Left kidney (tissue), 2 donors: Measurements from ENCODE around the gene ZHX3. TPM values are rescaled to one million over a fixed set of nuclear protein-coding genes. Genes with fewer than 3 reads are reported as not detected.

ENCODE experiments used
- DNase-seq: peaks from one replicate; pipeline ENCODE4 v3.0.0-alpha.2; 2013
- polyA plus RNA-seq: library from polyadenylated mRNA; unstranded; fragments of 120-200 nt; gene quantifications from one replicate; pipeline ENCODE4 v1.2.1, GENCODE V29; 2013; ENCODE audit not compliant: insufficient read length

ZHX3 gene
- polyA plus RNA-seq, 1 donor = 27.6 TPM

- no peak for DNase-seq
These were observed 91.1 kb downstream of the ZHX3 start for GRCh38 chr20:41226426-41226825.

DNA sequence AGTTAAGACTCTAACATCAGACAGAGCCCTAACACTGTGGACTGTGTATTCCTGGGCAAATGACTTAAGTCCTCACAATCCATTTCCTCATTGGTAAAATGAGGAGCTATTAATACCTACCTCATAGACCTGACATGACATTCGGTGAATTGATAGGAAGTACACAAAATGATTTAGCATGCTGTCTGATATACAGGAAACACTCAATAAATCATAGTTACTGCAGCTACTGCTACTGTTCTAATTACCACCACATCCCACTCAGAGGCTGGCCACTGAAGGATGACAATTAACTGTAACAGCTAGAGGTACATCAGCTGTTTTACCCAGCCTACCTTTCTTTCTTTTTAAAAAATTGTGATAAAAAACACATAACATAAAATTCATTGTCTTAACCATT is 92.4 kb downstream of the ZHX3 start:
- no peak for DNase-seq

GRCh38 chr20:41224281-41224680 is 93.2 kb downstream of the ZHX3 start:
- no peak for DNase-seq

DNA sequence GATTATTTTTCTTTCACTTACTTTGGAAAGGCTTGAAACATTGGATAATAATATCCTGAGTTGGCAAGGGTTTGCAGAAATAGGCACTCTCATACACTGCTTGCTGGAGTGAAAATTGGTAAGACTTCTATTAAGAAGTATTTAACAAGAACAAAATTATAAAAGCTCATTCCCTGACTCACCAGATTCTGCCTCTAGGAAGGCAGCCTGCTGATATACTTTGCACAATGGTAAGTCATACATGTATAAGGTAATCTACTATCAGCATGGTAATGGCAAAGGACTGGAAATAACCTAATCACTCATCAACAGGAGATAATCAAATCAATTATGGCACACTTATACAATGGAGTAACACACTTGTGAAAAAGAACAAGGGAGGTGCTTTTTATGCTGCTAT is 94.4 kb downstream of the ZHX3 start:
- no peak for DNase-seq

DNA sequence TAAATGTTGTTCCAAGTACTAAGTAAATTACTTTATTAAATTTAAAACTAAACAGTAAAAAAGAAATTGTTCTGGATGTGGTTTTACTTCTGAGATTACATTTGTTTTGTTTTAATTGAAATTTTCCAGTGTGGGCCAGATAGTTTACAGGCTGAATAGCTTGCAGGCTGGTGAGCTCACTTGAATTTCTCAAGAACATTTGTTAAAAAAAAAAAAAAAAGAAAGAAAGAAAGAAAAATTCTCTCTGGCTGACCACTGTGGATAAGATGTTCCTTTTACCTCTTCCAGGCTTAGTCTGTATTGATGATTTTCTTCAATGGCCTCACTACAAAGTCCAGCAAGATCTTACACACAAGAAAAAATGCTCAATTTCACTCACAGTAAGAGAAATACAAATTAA is 94.8 kb downstream of the ZHX3 start:
- no peak for DNase-seq

- DNase-seq = no peak
These were observed 95.2 kb downstream of the ZHX3 start for GRCh38 chr20:41222296-41222695.

GRCh38 chr20:41221614-41222218 is 95.8 kb downstream of the ZHX3 start:
- DNase-seq = no peak

- DNase-seq = no peak
These were observed 97.7 kb downstream of the ZHX3 start for GRCh38 chr20:41219824-41220223.

DNA sequence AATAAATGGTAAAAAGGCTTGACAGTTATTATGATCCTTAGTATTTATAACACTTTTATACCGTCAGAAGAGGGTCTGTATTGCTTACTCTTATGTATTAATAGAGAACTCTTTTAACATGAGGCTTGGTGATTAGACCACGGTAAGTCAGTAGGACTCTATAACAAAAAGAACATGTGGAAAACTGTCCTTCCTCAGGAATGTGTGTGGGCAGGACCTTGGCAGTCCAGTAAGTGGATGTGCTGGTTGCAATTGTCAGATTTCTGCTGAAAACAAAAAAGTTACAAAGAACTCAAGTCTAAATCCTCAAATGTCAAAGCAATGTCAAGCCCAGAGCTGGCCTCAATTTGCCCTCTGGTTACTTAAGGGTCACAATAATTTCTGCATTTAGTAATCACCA is 99.1 kb downstream of the ZHX3 start:
- DNase-seq = no peak

DNA sequence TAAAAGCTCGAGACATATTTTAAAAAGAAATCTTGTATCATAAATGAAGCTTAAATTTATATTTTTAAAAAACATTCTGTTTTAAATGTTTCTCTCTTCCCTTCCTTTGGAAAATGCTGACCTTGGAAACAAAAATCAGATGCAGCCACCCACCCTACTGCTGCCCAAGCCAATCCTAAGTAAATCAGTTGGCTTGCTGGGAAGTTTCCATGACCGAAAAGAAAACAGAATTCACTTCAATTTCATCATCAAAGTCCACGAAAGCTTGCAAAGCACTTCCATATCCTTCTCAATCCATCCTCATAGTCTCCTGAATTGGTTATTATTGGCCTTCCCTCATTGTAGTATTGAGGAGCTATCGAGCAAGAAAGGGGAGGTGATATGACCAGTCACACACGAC is 100.1 kb downstream of the ZHX3 start:
- no peak for DNase-seq

DNA sequence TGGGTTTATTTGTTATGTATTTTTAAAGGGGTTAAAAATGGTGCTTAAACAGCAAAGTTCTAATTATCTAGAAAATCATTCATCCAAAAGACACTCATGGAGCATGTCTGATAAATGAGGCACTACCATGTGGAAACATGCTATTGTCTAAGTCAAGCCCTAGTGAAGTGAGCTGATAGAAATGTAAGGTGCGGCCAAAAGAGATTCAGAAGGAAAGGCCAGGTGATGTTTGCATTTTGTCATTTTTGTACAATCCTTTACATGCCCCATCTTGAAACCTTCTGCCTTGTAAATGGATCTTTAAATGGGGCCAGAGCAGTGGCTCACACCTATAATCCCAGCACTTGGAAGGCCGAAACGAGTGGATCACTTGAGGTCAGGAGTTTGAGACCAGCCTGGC is 102.9 kb downstream of the ZHX3 start:
- DNase-seq = no peak

- no peak for DNase-seq
These were observed 103.3 kb downstream of the ZHX3 start for GRCh38 chr20:41214202-41214601.

GRCh38 chr20:41213150-41213820 is 104.2 kb downstream of the ZHX3 start:
- DNase-seq = no peak

DNA sequence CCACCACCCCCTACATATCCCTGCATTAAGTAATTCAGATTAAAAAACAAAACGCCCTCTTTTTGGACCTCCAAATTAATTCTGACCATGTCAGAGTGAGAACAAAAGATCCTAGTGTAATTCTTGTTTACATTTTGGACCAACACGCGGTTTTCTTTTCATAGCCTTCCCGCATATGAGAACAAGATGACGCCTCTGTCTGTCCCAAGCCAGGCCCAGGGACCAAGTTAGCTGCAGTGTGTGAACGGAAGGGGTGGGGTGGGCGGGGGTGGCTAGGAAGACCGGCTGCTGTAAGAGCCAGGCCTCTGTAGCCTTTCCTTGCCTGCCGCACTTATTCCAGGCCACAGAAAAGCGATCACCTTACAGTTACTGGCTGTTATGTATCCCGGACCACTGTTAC is 112.2 kb downstream of the ZHX3 start:
- DNase-seq = no peak

DNA sequence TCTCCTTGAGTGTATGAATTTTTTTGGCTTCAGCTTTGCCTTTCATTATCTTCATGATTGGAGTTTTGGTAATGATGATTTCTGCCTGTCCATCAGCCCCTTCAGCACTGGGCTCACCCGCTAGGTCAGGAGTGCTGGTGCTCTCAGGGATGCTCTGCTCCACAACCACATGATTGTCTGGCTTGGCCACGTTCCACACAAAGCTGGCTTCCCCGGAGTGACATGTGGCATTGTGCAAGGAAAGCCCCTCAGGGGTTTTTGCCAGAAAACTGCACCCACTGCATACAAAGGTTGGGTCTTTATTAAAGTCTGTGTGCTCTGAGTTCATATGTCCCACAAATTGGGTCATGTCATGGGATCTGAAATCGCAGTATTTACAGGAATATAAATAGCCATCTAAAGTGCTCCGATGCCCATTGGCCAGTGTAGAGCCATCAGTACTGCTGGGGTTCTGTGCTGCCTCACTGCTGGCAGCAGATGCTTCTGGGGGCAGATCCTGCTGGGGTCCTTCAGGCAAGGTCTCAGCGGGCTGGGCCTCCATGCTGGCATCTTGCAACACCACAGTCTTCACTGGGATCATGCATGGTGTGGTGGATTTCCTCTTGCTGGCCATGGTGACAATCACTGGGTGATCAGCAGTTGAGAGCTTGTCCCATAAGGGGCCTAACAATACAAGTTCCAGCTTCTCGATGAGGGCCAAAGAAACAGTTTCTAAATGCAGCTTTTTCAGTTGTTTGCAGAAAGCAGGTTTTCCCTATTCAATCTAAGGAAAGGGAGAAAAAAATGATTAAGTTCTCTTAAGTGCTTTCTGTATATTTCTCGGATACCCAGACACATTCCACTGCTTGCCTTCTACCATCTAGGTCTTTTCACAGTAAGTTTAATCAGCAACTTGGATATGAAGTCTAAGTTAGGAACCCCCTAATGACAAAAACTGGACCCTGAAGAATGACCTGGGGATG is 112.9 kb downstream of the ZHX3 start:
- no peak for DNase-seq

DNA sequence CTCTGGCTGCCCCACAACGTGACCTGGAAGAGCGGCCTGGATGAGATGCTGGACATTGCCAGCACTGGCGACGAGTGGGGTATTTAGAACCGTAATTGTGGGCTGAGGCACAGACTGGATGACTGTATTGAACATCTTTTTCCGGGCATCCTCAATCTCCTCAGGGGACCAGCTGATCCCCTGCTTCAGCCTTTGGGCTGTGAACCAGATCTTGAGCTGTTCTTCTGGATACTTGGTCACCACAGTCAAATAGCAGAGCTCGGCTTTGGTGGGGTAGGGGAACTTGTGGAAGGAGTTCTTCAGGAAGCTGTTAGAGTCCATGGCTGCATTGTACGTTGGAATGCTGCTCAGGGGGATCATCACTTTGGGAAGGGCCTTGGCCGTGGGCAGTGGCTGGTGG is 113.9 kb downstream of the ZHX3 start:
- DNase-seq = no peak

- DNase-seq = no peak
These were observed 115.1 kb downstream of the ZHX3 start for GRCh38 chr20:41202426-41202825.

DNA sequence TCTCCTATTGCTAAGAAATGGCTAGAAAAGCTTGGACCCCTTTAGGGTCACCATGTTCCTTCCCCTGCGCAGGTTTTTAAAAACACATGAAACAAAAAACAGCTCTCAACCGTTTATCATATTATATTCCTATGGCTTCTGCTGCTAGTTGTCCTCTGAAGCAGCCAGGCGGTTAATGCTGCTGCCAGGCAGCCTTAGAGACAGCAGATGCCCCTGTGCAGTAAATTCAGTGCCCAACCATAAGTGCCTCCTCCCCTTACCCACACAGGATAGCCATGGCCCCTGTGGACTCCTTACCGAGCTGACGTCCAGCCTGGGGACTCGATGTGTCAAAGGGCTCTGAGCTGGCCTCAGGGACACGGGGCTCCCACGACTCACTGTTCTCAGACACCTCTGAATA is 115.8 kb downstream of the ZHX3 start:
- DNase-seq = no peak

DNA sequence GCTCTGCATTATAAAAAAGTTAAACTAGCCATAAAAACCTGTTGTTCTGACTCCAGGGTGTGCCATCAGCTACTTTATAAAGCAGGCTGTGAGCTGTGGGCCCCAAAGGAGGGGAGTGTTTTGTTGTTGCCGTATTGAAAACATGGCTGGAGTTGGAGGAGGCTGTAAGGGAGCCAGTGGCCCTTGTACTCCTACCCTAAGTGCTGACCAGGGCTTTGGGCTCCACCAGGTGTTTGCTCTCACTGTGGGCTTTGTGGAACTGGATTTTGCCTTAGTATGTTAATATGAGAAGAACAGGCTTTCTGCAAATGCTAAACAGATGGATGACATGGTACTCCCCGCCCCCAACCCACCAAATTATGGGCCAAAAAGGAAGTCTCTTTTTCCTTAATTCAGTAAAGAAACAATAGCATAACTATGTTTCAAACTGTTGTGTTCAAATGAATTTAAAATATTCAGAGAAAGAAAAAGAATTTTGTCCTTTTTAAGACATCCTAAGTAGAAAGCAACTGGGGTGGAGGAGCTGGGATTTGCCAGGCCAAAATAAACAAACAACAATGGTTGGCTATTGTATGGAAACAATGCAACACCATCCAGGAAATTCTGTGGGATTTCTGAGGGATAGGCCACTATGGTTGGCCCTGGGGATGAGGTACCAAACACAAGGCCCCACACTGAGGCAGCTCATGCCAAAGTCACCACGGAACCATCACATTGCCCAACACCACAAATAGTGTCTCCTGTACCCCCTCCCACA is 116.9 kb downstream of the ZHX3 start:
- no peak for DNase-seq

- no peak for DNase-seq
These were observed 119.1 kb downstream of the ZHX3 start for GRCh38 chr20:41198443-41198842.

- no peak for DNase-seq
These were observed 120.8 kb downstream of the ZHX3 start for GRCh38 chr20:41196653-41197225.

DNA sequence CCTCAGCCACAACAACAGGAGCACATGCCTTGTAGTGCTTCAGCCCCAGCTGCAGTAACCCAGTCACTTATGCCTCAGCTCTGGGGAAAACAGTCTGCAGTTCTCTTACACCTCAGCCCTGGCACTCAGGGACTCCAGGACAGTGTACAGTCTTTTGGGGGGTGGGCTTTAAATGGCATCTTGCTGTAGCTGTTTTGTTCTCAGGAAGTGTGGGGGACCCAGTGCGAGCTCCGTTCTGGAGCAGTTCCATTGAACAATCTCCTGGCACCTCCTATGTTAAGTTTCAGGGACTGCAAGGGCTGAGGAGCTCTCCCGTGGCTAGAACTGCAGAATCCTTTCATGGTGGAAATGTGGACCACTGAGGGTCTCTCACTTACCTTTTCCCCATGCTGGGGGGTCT is 125.0 kb downstream of the ZHX3 start:
- no peak for DNase-seq
